ENCODE data around the gene DDX18. TPM values are rescaled to one million over a fixed set of nuclear protein-coding genes. Genes with fewer than 3 reads are reported as not detected.

Gene DDX18
- total RNA-seq, 1 experiment from 2014 or later: 107 TPM

DNA sequence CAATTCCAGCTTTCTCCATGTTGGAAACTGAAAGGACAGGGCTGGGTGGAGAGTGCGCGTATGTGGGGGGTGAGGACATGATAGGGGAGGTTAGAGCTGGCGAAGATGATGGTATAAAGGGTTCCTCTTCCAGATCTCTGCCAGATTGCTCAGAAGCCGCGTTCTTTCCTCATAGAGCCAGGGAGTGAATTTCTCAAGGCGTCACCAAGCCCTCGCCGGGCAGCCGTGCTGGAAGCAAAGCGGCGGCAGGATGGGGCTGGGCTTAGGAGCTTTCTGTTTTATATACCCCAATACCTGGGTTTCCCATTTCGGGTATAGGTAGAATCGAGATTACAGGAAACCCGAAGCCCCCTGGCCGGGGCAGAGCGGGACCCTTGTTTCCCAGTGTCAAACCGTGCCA is 43.8 kb downstream of the DDX18 start:
- Mint-ChIP-seq H3K27me3 (ENCODE audit: low read depth) (peaks cover 42% of the 10 kb centered on the region), H3K27ac (no peak overlapping the region), H3K4me3 (peak overlapping the region; percentile 55), H3K4me1 (peaks cover 4% of the 10 kb centered on the region), H3K36me3 (no peaks in the 10 kb centered on the region), H3K9me3 (peaks cover 7% of the 10 kb centered on the region)
- ATAC-seq (peak; percentile 36), DNase-seq (ENCODE audit: low spot score) (no peak)
- CTCF ChIA-PET: interaction anchor here (1.1 to 2.6 kb wide), 9 partner anchors 9 to 145 kb away, joined by 3 to 16 read pairs (median 9); partner anchors contain the start of gene DDX18
- POLR2A ChIA-PET: interaction anchor here (1.0 kb wide), 1 partner anchor 22 kb away, joined by 3 read pairs; no protein-coding TSS in a partner anchor
- TF ChIP-seq HMGA2 (CRISPR knock-in tag; IDR thresholded peaks at IDR 0.05) (no peak), ETV6 (CRISPR knock-in tag; IDR thresholded peaks at IDR 0.05) (no peak), ZBTB21 (CRISPR knock-in tag; IDR thresholded peaks at IDR 0.05; ENCODE audit: borderline replicate concordance) (no peak), ZNF423 (CRISPR knock-in tag; IDR thresholded peaks at IDR 0.05) (no peak), FOXJ3 (CRISPR knock-in tag; IDR thresholded peaks at IDR 0.05; ENCODE audit: borderline replicate concordance) (no peak), ERG (CRISPR knock-in tag; IDR thresholded peaks at IDR 0.05) (no peak), ZNF232 (CRISPR knock-in tag; IDR thresholded peaks at IDR 0.05) (no peak), MYBL2 (CRISPR knock-in tag; IDR thresholded peaks at IDR 0.05) (no peak), NFYB (CRISPR knock-in tag; conservative IDR thresholded peaks at IDR 0.05; ENCODE audit: low read depth) (no peak), E2F4 (CRISPR knock-in tag; IDR thresholded peaks at IDR 0.05; ENCODE audit: borderline replicate concordance, low read depth) (no peak), ZMAT4 (CRISPR knock-in tag; IDR thresholded peaks at IDR 0.05) (no peak), IRF2 (CRISPR knock-in tag; IDR thresholded peaks at IDR 0.05; ENCODE audit: borderline replicate concordance, low read depth) (no peak), ATF3 (CRISPR knock-in tag; conservative IDR thresholded peaks at IDR 0.05) (no peak), ATF1 (CRISPR knock-in tag; IDR thresholded peaks at IDR 0.05) (no peak)

DNA sequence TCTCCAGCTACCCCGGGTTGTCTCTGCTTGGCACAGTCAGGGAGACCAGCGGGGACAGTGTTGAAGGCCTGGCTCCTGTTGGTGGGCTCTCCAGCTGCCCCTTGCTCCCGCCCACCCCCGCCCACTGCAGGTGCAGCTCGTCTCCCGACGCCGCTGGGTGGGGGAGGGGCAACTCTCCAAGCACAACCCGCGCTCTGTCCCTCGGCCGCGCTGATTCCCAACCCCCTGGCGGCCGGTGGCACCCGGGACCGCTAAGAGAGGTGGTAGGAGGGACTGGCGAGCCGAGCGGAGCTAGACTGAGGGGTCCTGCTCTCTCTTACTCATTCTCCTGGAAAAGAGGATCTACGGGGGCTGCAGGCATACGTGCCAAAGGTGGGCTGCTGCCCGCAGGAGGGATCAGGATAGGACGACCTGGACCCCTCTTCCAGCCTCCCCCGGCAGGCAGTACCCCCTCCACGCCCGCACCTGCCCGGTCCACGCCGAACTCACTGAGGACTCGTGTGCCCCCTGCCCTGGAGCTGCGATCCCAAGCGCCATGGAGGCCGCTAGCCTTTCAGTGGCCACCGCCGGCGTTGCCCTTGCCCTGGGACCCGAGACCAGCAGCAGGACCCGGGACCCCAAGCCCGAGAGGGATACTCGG is 44.5 kb downstream of the DDX18 start:
- H3K27ac Mint-ChIP-seq: no peak overlapping the region
- peak overlapping the region; percentile 55 for H3K4me3 Mint-ChIP-seq
- peaks cover 4% of the 10 kb centered on the region for H3K4me1 Mint-ChIP-seq
- H3K36me3 Mint-ChIP-seq: no peaks in the 10 kb centered on the region
- DNase-seq (ENCODE audit: low spot score) (peak; percentile 75), ATAC-seq (peak; percentile 82)
- POLR2A ChIA-PET: interaction anchor here (1.0 kb wide), 1 partner anchor 23 kb away, joined by 3 read pairs; no protein-coding TSS in a partner anchor
- H3K27me3 Mint-ChIP-seq (ENCODE audit: low read depth): peaks cover 42% of the 10 kb centered on the region
- peaks cover 7% of the 10 kb centered on the region for H3K9me3 Mint-ChIP-seq
- CTCF ChIA-PET: interaction anchor here (0.8 to 2.6 kb wide), 10 partner anchors 9 to 174 kb away, joined by 3 to 16 read pairs (median 7); partner anchors contain the start of gene DDX18
- TF ChIP-seq ELF4 (CRISPR knock-in tag; IDR thresholded peaks at IDR 0.05; ENCODE audit: low read depth) (no peak), ATF6 (CRISPR knock-in tag; IDR thresholded peaks at IDR 0.05) (no peak), ARID4B (CRISPR knock-in tag; IDR thresholded peaks at IDR 0.05; ENCODE audit: borderline replicate concordance) (no peak), PRRX2 (CRISPR knock-in tag; IDR thresholded peaks at IDR 0.05) (no peak)
- TF ChIP-seq, protein P1, sequence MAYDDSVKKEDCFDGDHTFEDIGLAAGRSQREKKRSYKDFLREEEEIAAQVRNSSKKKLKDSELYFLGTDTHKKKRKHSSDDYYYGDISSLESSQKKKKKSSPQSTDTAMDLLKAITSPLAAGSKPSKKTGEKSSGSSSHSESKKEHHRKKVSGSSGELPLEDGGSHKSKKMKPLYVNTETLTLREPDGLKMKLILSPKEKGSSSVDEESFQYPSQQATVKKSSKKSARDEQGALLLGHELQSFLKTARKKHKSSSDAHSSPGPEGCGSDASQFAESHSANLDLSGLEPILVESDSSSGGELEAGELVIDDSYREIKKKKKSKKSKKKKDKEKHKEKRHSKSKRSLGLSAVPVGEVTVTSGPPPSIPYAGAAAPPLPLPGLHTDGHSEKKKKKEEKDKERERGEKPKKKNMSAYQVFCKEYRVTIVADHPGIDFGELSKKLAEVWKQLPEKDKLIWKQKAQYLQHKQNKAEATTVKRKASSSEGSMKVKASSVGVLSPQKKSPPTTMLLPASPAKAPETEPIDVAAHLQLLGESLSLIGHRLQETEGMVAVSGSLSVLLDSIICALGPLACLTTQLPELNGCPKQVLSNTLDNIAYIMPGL (CRISPR knock-in tag; IDR thresholded peaks at IDR 0.05): 0 out of 2 replicates have a peak, but pooled peaks have one; percentile 15
- TF ChIP-seq, protein P2, sequence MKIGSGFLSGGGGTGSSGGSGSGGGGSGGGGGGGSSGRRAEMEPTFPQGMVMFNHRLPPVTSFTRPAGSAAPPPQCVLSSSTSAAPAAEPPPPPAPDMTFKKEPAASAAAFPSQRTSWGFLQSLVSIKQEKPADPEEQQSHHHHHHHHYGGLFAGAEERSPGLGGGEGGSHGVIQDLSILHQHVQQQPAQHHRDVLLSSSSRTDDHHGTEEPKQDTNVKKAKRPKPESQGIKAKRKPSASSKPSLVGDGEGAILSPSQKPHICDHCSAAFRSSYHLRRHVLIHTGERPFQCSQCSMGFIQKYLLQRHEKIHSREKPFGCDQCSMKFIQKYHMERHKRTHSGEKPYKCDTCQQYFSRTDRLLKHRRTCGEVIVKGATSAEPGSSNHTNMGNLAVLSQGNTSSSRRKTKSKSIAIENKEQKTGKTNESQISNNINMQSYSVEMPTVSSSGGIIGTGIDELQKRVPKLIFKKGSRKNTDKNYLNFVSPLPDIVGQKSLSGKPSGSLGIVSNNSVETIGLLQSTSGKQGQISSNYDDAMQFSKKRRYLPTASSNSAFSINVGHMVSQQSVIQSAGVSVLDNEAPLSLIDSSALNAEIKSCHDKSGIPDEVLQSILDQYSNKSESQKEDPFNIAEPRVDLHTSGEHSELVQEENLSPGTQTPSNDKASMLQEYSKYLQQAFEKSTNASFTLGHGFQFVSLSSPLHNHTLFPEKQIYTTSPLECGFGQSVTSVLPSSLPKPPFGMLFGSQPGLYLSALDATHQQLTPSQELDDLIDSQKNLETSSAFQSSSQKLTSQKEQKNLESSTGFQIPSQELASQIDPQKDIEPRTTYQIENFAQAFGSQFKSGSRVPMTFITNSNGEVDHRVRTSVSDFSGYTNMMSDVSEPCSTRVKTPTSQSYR (CRISPR knock-in tag; IDR thresholded peaks at IDR 0.05): 0 out of 2 replicates have a peak, but pooled peaks have one; percentile 55

All from WTC11 (cell line).